Endothelial cell of umbilical vein (primary cell): Measurements from ENCODE around the gene ZBTB7C. TPM values are rescaled to one million over a fixed set of nuclear protein-coding genes. Genes with fewer than 3 reads are reported as not detected.

Experiments used
- BruUV-seq: library from RNA; stranded (reverse); fragments of 400-500 nt; replicated peaks from 2 replicates; lab custom pipeline; 2021; lab: Mats Ljungman, UMichigan
- CTCF ChIA-PET: fragments of 300-600, 350-600 bp; sonication (Branson Sonifier 250); formaldehyde crosslinking; loops from one replicate; lab custom pipeline; 2021; ENCODE audit warnings: antibody characterized with exemption, inconsistent platforms; lab: Charles Lee
- POLR2A ChIA-PET: fragments of 300-600, 350-600 bp; sonication (Branson Sonifier 250); formaldehyde crosslinking; loops from one replicate; lab custom pipeline; 2021; ENCODE audit warnings: antibody characterized with exemption, inconsistent platforms; lab: Charles Lee
- DNase-seq: peaks from one replicate; pipeline ENCODE4 v3.0.0-alpha.2; 2011; ENCODE audit warnings: low read depth, low spot score
- FAIRE-seq: peaks from 2 replicates; lab custom pipeline; 2011; peaks lifted over from hg19 to GRCh38; lab: Jason Lieb, UNC
- H2AFZ ChIP-seq: 2 replicates; pipeline ENCODE4 v1.6.0; 2012; ENCODE audit warnings: low read depth, low read length, control low read depth, inconsistent platforms
- H3K27ac ChIP-seq: 2 replicates; pipeline ENCODE4 v1.5.1; 2011; ENCODE audit warnings: low read depth, mild to moderate bottlenecking, control low read depth, low read length, moderate library complexity; ENCODE audit not compliant: insufficient read depth
- H3K27me3 ChIP-seq, 2 experiments: 2 replicates each; pipeline versions ENCODE4 v1.6.0 to v1.6.1; 2011; ENCODE audit warnings: low read length in 2 of 2, mixed read lengths in 1 of 2; ENCODE audit not compliant: control insufficient read depth in 2 of 2, insufficient read depth in 2 of 2
- H3K36me3 ChIP-seq, 2 experiments: 2 replicates in 1 of 2; 3 replicates in 1 of 2; pipeline ENCODE4 v1.5.1; 2011; ENCODE audit warnings: low read length in 2 of 2, mild to moderate bottlenecking in 1 of 2, moderate library complexity in 1 of 2; ENCODE audit not compliant: control insufficient read depth in 2 of 2, insufficient read depth in 2 of 2; ENCODE audit errors: extremely low read depth in 1 of 2
- H3K4me1 ChIP-seq: 3 replicates; pipeline ENCODE4 v1.5.1; 2011; ENCODE audit warnings: mild to moderate bottlenecking, low read length; ENCODE audit not compliant: control insufficient read depth, insufficient read depth; ENCODE audit errors: extremely low read depth
- H3K4me2 ChIP-seq: 2 replicates; pipeline ENCODE4 v1.6.1; 2011; ENCODE audit warnings: low read length, control low read depth, mixed read lengths; ENCODE audit not compliant: insufficient read depth
- H3K4me3 ChIP-seq, 3 experiments: fragments of 200-600 bp in 1 of 3; sonication (generic), shearing (Covaris generic) in 1 of 3; replicated peaks in 1 of 3; 2 replicates each; pipeline ENCODE4 v1.5.1; 2011 to 2016; ENCODE audit warnings: control low read depth in 3 of 3, low read length in 3 of 3, mild to moderate bottlenecking in 2 of 3, inconsistent platforms in 1 of 3, low read depth in 1 of 3, moderate library complexity in 1 of 3; ENCODE audit not compliant: insufficient read depth in 1 of 3
- H3K79me2 ChIP-seq: 2 replicates; pipeline ENCODE4 v1.6.0; 2012; ENCODE audit warnings: low read length, inconsistent platforms; ENCODE audit not compliant: control insufficient read depth, insufficient read depth
- H3K9ac ChIP-seq: replicated peaks from 2 replicates; pipeline ENCODE3; 2011; ENCODE audit warnings: low read length, control low read depth; ENCODE audit not compliant: insufficient read depth; ENCODE audit errors: extremely low read depth
- H3K9me1 ChIP-seq: replicated peaks from 3 replicates; pipeline ENCODE4 v1.6.0; 2011; ENCODE audit warnings: mild to moderate bottlenecking, low read length; ENCODE audit not compliant: control insufficient read depth, insufficient read depth; ENCODE audit errors: extremely low read depth
- H3K9me3 ChIP-seq: replicated peaks from 2 replicates; pipeline ENCODE4 v1.5.1; 2012; ENCODE audit warnings: low read length, inconsistent platforms; ENCODE audit not compliant: control insufficient read depth, insufficient read depth
- H4K20me1 ChIP-seq: replicated peaks from 2 replicates; pipeline ENCODE3; 2011; ENCODE audit warnings: mild to moderate bottlenecking, low read length; ENCODE audit not compliant: control insufficient read depth, insufficient read depth; ENCODE audit errors: extremely low read depth
- CTCF ChIP-seq, 2 donors: IDR thresholded peaks; 1 replicate in 1 of 2; 2 replicates in 1 of 2; pipeline ENCODE4 v1.5.1; 2011; ENCODE audit warnings: low read length in 2 of 2, mild to moderate bottlenecking in 2 of 2, moderate library complexity in 2 of 2, control low read depth in 1 of 2, inconsistent platforms in 1 of 2, low read depth in 1 of 2; ENCODE audit not compliant: insufficient read depth in 1 of 2; ENCODE audit errors: extremely low read depth in 1 of 2
- EZH2 ChIP-seq: IDR thresholded peaks from 2 replicates; pipeline ENCODE4 v1.6.1; 2012; ENCODE audit warnings: borderline replicate concordance, low read depth, mild to moderate bottlenecking, moderate library complexity, low read length, inconsistent platforms; ENCODE audit not compliant: severe bottlenecking
- FOS ChIP-seq: IDR thresholded peaks from 2 replicates; pipeline ENCODE4 v1.6.1; 2011; ENCODE audit warnings: mild to moderate bottlenecking, low read length, moderate library complexity, borderline replicate concordance; ENCODE audit not compliant: insufficient read depth
- GATA2 ChIP-seq: IDR thresholded peaks from 2 replicates; pipeline ENCODE4 v1.7.0; 2011; ENCODE audit warnings: low read depth, mild to moderate bottlenecking, moderate library complexity, mixed read lengths, low read length; ENCODE audit not compliant: insufficient read length, insufficient read depth
- JUN ChIP-seq: IDR thresholded peaks from 2 replicates; pipeline ENCODE4 v1.6.1; 2011; ENCODE audit warnings: borderline replicate concordance, low read depth; ENCODE audit not compliant: insufficient read length, insufficient read depth
- MYC ChIP-seq: IDR thresholded peaks from one replicate; pipeline ENCODE4 v1.6.1; 2011; ENCODE audit warnings: mild to moderate bottlenecking, low read depth, low read length
- POLR2A ChIP-seq: IDR thresholded peaks from 2 replicates; pipeline ENCODE4 v1.6.1; 2012; ENCODE audit warnings: low read depth, mild to moderate bottlenecking, control low read depth, low read length
- POLR2AphosphoS5 ChIP-seq: IDR thresholded peaks from 2 replicates; pipeline ENCODE4 v1.6.1; 2012; ENCODE audit warnings: low read depth, mild to moderate bottlenecking, control low read depth, low read length, moderate library complexity; ENCODE audit not compliant: insufficient read depth
- dilution Hi-C: fragments of 300-500 bp; cut with MboI; formaldehyde crosslinking; loops from one replicate; pipeline ENCODE4 v1.15.0; 2019; ENCODE audit warnings: low sequenced_read_pairs; ENCODE audit not compliant: extremely low pct_ligation_motif_present
- intact Hi-C: fragments of 100-400 bp; cut with micrococcal nuclease; formaldehyde crosslinking; loops from one replicate; pipeline ENCODE4 v1.10.0; 2022
- polyA plus RNA-seq, 4 experiments: library from polyadenylated mRNA; depleted of rRNA in 3 of 4; stranded (reverse) in 3 of 4; unstranded in 1 of 4; fragments of >200 nt; gene quantifications; 2 replicates each; pipeline versions ENCODE4 v1.2.1 to v1.2.3, GENCODE V29; 2011 to 2012; ENCODE audit warnings: missing spikeins in 1 of 4
- total RNA-seq: library from RNA; stranded (reverse); gene quantifications from 2 replicates; pipeline ENCODE4 v1.2.3, GENCODE V29; 2021
- TF ChIP-seq, protein P1 (sequence below): IDR thresholded peaks from 2 replicates; pipeline ENCODE4 v1.6.1; 2011; ENCODE audit not compliant: insufficient read depth, insufficient read length

Gene ZBTB7C
- total and polyA plus RNA-seq, 2 donors (not counting 3 experiments of a cell fraction or from before 2014, with no cell fraction given): not detected

DNA sequence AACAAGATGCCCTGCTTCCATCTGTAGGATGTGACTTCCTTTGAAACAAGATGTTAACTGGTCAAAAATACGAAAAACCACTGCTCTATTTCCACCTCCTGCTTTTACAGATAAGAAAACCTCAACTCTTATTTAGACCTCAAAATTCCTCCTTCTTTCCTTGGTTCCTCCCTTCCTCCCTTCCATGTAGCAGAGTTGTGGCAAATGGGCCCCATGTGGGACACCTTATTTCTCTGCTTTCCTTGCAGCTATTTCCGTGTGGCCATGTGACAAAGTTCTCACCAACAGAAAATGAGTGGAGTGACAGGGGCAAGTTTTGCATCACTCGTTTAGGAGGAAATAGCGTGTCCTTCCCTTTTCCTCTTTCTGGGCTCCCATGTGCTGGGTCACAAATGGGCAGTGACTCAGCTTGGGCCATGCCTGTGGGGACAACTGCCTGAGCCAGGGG, 409.4 kb downstream of the ZBTB7C start:
- Histone ChIP-seq H3K27ac (no peak overlapping the region), H3K9ac (no peak overlapping the region), H3K4me1 (peaks cover 15% of the 10 kb centered on the region), H3K9me1 (no peaks in the 10 kb centered on the region), H3K79me2 (no peaks in the 10 kb centered on the region), H3K4me3 (no peak overlapping the region), H3K36me3 (no peaks in the 10 kb centered on the region), H3K27me3 (no peaks in the 10 kb centered on the region), H2AFZ (no peak overlapping the region), H4K20me1 (no peaks in the 10 kb centered on the region), H3K4me2 (no peak overlapping the region), H3K9me3 (no peaks in the 10 kb centered on the region)
- no peak for FAIRE-seq
- ChIA-PET CTCF (interaction anchor here (1.4 to 1.8 kb wide), 3 partner anchors 8 to 244 kb away, joined by 3 to 4 read pairs (median 3); no protein-coding TSS in a partner anchor), POLR2A (no interaction called here)
- dilution Hi-C loops: no loop called here
- BruUV-seq: no TSS peak
- intact Hi-C loops: loop anchor here (10.0 kb wide), 1 partner anchor 535 kb away; the partner anchor contains the start of gene CTIF
- no peak for DNase-seq
- TF ChIP-seq POLR2AphosphoS5: no peak
- TF ChIP-seq CTCF (IDR thresholded peaks at IDR 0.05; ENCODE audit: extremely low read depth in 1 of 2, insufficient read depth in 1 of 2, low read depth in 1 of 2, low read length in 2 of 2): no peak
- TF ChIP-seq, protein P1, sequence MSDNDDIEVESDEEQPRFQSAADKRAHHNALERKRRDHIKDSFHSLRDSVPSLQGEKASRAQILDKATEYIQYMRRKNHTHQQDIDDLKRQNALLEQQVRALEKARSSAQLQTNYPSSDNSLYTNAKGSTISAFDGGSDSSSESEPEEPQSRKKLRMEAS: no peak
- TF ChIP-seq JUN: no peak
- TF ChIP-seq GATA2: no peak
- TF ChIP-seq EZH2: no peak
- no peak for TF ChIP-seq MYC
- TF ChIP-seq FOS: no peak
- no peak for TF ChIP-seq POLR2A
